Calu3 (cell line): ENCODE measurements around the gene NR5A1. TPM values are rescaled to one million over a fixed set of nuclear protein-coding genes. Genes with fewer than 3 reads are reported as not detected.

ENCODE experiments used
- Bru-seq: library from RNA; stranded (reverse); fragments of 400-500 nt; gene quantifications from one replicate; lab custom pipeline; 2021; lab: Mats Ljungman, UMichigan
- BruChase-seq, 2 experiments: library from RNA; stranded (reverse); fragments of 400-500 nt; gene quantifications; one replicate each; lab custom pipeline; 2021; lab: Mats Ljungman, UMichigan
- BruUV-seq: library from RNA; stranded (reverse); fragments of 400-500 nt; replicated peaks from 2 replicates; lab custom pipeline; 2021; lab: Mats Ljungman, UMichigan
- CTCF ChIA-PET: fragments of 300-600 bp; sonication (Branson Sonifier 250); formaldehyde crosslinking; loops from one replicate; lab custom pipeline; 2022; ENCODE audit warnings: antibody characterized with exemption; lab: Charles Lee
- DNase-seq: peaks from one replicate; pipeline ENCODE4 v3.0.0; 2022
- H3K27ac Mint-ChIP-seq: one replicate; pipeline ENCODE4 v1.8.0; 2022; ENCODE audit warnings: mixed read lengths; ENCODE audit not compliant: unreplicated experiment
- H3K27me3 Mint-ChIP-seq: one replicate; pipeline ENCODE4 v1.8.0; 2022; ENCODE audit warnings: mixed read lengths; ENCODE audit not compliant: unreplicated experiment
- H3K36me3 Mint-ChIP-seq: one replicate; pipeline ENCODE4 v1.8.0; 2022; ENCODE audit warnings: mild to moderate bottlenecking, moderate library complexity, mixed read lengths; ENCODE audit not compliant: insufficient read depth, unreplicated experiment
- H3K4me1 Mint-ChIP-seq: one replicate; pipeline ENCODE4 v1.8.0; 2022; ENCODE audit warnings: mild to moderate bottlenecking, low read depth, mixed read lengths; ENCODE audit not compliant: unreplicated experiment
- H3K4me3 Mint-ChIP-seq: one replicate; pipeline ENCODE4 v1.8.0; 2022; ENCODE audit warnings: mild to moderate bottlenecking, low read depth, moderate library complexity, mixed read lengths; ENCODE audit not compliant: unreplicated experiment
- H3K9me3 Mint-ChIP-seq: one replicate; pipeline ENCODE4 v1.8.0; 2022; ENCODE audit warnings: low read depth, mixed read lengths; ENCODE audit not compliant: unreplicated experiment
- CTCF ChIP-seq: fragments of 200-600 bp; IDR thresholded peaks from one replicate; pipeline ENCODE4 v1.8.0; 2022; ENCODE audit warnings: antibody characterized with exemption; ENCODE audit not compliant: unreplicated experiment
- intact Hi-C: fragments of 100-400 bp; cut with micrococcal nuclease; formaldehyde crosslinking; loops from one replicate; pipeline ENCODE4 v1.10.0; 2022; ENCODE audit not compliant: unreplicated experiment
- long read RNA-seq: library from polyadenylated mRNA; stranded (forward); transcript quantifications from one replicate; pipeline ENCODE4 v2.0.0, GENCODE V29; 2022
- total RNA-seq: library from RNA; stranded (reverse); gene quantifications from 2 replicates; pipeline ENCODE4 v1.2.3, GENCODE V29; 2022

Gene NR5A1
- 0.12 TPM in 1 of 2 replicates, not detected in the other for total RNA-seq
- Bru-seq, nascent RNA: percentile 9 among the genes with signal in this experiment
- percentile 15 among the genes with signal in this experiment for BruChase-seq, experiment 1, labeled RNA remaining after a 6-hour chase
- percentile 19 among the genes with signal in this experiment for BruChase-seq, experiment 2, labeled RNA remaining after a 2-hour chase
- long read RNA-seq: 0 reads

GRCh38 chr9:124506931-124507879 is at the start of gene NR5A1:
NR5A1 (minus strand) TSS chr9:124507399; CDS start chr9:124503395, 4,004 bp downstream.
- no peak for DNase-seq
- H3K27me3 Mint-ChIP-seq: peaks cover 39% of the 10 kb centered on the region
- H3K9me3 Mint-ChIP-seq: no peaks in the 10 kb centered on the region
- intact Hi-C loops: no loop called here
- H3K4me3 Mint-ChIP-seq: no peak within 1 kb of the TSS
- no peak for TF ChIP-seq CTCF
- CTCF ChIA-PET: no interaction called here
- H3K27ac Mint-ChIP-seq: no peak within 1 kb of the TSS
- BruUV-seq: no TSS peak
- H3K36me3 Mint-ChIP-seq: no peaks in the 10 kb centered on the region
- peaks cover 18% of the 10 kb centered on the region for H3K4me1 Mint-ChIP-seq

GRCh38 chr9:124555043-124555442 is 47.8 kb upstream of the NR5A1 start:
- Mint-ChIP-seq H3K4me1 (peaks cover 4% of the 10 kb centered on the region), H3K4me3 (no peak overlapping the region), H3K27ac (no peak overlapping the region), H3K9me3 (no peaks in the 10 kb centered on the region), H3K27me3 (no peaks in the 10 kb centered on the region), H3K36me3 (no peaks in the 10 kb centered on the region)
- intact Hi-C loops: no loop called here
- CTCF ChIA-PET: no interaction called here
- no TSS peak for BruUV-seq
- DNase-seq: no peak
- no peak for TF ChIP-seq CTCF

GRCh38 chr9:124553738-124554137 is 46.5 kb upstream of the NR5A1 start:
- no peak for TF ChIP-seq CTCF
- H3K36me3 Mint-ChIP-seq: peaks cover 3% of the 10 kb centered on the region
- H3K9me3 Mint-ChIP-seq: no peaks in the 10 kb centered on the region
- no TSS peak for BruUV-seq
- H3K27ac Mint-ChIP-seq: no peak overlapping the region
- H3K27me3 Mint-ChIP-seq: no peaks in the 10 kb centered on the region
- no peak for DNase-seq
- CTCF ChIA-PET: no interaction called here
- no peaks in the 10 kb centered on the region for H3K4me1 Mint-ChIP-seq
- H3K4me3 Mint-ChIP-seq: no peak overlapping the region
- intact Hi-C loops: loop anchor here (2.0 to 5.0 kb wide), 2 partner anchors 63 to 199 kb away; no protein-coding TSS in a partner anchor

GRCh38 chr9:124552273-124552605 is 45.0 kb upstream of the NR5A1 start:
- Mint-ChIP-seq H3K27ac (no peak overlapping the region), H3K27me3 (no peaks in the 10 kb centered on the region), H3K9me3 (no peaks in the 10 kb centered on the region), H3K4me1 (no peaks in the 10 kb centered on the region), H3K36me3 (peaks cover 5% of the 10 kb centered on the region), H3K4me3 (no peak overlapping the region)
- TF ChIP-seq CTCF: no peak
- DNase-seq: no peak
- CTCF ChIA-PET: interaction anchor here (1.0 to 1.6 kb wide), 7 partner anchors 23 to 301 kb away, joined by 3 to 18 read pairs (median 4); partner anchors contain the start of gene WDR38
- no TSS peak for BruUV-seq
- intact Hi-C loops: loop anchor here (2.0 to 5.0 kb wide), 2 partner anchors 65 to 200 kb away; no protein-coding TSS in a partner anchor
